ENCODE measurements around the gene PLPPR1.

DNA sequence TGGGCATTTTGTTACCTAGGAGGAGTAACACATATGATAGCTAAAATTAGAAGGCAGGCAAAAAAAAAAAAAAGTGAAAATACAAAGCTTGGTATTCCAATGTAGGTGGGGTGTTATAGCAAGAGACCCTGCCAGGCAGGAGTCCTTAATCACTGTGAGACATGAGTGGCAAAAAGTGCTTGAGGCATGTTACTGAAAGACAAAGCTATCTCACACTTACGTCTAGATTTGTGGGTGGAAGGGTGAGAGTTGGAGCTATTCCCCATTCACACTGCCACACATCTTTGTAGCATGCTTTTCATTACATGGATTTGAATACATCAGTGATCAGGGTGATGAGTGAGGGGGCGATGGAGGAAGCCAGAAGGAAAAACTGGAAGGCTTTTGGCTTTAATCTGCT is 2.6 kb upstream of the PLPPR1 start:
- TF ChIP-seq, protein P1, sequence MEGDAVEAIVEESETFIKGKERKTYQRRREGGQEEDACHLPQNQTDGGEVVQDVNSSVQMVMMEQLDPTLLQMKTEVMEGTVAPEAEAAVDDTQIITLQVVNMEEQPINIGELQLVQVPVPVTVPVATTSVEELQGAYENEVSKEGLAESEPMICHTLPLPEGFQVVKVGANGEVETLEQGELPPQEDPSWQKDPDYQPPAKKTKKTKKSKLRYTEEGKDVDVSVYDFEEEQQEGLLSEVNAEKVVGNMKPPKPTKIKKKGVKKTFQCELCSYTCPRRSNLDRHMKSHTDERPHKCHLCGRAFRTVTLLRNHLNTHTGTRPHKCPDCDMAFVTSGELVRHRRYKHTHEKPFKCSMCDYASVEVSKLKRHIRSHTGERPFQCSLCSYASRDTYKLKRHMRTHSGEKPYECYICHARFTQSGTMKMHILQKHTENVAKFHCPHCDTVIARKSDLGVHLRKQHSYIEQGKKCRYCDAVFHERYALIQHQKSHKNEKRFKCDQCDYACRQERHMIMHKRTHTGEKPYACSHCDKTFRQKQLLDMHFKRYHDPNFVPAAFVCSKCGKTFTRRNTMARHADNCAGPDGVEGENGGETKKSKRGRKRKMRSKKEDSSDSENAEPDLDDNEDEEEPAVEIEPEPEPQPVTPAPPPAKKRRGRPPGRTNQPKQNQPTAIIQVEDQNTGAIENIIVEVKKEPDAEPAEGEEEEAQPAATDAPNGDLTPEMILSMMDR (conservative IDR thresholded peaks at IDR 0.05; ENCODE audit: low read length) = no peak
- TF ChIP-seq EZH2phosphoT487 (IDR thresholded peaks at IDR 0.05; ENCODE audit: borderline replicate concordance) = no peak

Data from Loucy (cell line).